ENCODE measurements around the gene SH3PXD2A. TPM values are rescaled to one million over a fixed set of nuclear protein-coding genes. Genes with fewer than 3 reads are reported as not detected.

The SH3PXD2A gene
- total RNA-seq, 1 donor from 2014 or later = 17.3 TPM

DNA sequence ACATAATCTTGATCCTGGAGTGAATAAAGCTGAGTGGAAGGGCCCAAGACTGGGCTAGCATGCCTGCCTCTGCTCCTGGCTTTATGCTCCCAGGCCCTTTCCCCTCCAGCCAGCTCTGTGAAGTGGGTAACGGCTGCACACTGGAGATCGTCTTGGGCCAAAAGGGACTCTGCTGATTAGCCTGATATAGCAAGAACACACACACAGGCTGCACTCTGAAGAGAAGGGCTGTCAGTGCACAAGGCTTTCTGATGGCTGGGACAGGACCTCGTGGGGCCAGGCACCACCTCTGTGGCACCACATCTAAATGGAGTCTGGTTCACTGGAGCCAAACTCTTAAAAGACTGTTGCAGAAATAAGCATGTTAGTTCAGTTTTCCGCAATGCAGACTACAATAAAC, 200.5 kb downstream of the SH3PXD2A start:
- H3K79me2 ChIP-seq (ENCODE audit: insufficient read depth, low read length) = peaks cover 62% of the 10 kb centered on the region
- H3K4me2 ChIP-seq (ENCODE audit: low read length) = no peak overlapping the region
- H3K9ac ChIP-seq (ENCODE audit: low read length) = no peak overlapping the region
- H3K36me3 ChIP-seq (ENCODE audit: insufficient read depth, low read length) = peaks cover 11% of the 10 kb centered on the region
- Mint-ChIP-seq H3K9me3 (ENCODE audit: unreplicated experiment) (peaks cover 9% of the 10 kb centered on the region), H3K4me3 (ENCODE audit: unreplicated experiment) (no peak overlapping the region), H3K36me3 (ENCODE audit: low read depth, unreplicated experiment) (peaks cover 39% of the 10 kb centered on the region), H3K27ac (ENCODE audit: unreplicated experiment) (no peak overlapping the region), H3K27me3 (ENCODE audit: low read depth, unreplicated experiment) (peaks cover 10% of the 10 kb centered on the region), H3K4me1 (ENCODE audit: low read depth, unreplicated experiment) (peaks cover 6% of the 10 kb centered on the region)
- peaks cover 5% of the 10 kb centered on the region for H3K4me1 ChIP-seq (ENCODE audit: insufficient read depth, low read length)
- DNase-seq (ENCODE audit: low read depth) (no peak), FAIRE-seq (no peak)
- no peaks in the 10 kb centered on the region for H3K27me3 ChIP-seq (ENCODE audit: insufficient read depth, low read length)
- no peak overlapping the region for H3K27ac ChIP-seq (ENCODE audit: low read depth, low read length)
- no peak overlapping the region for H2AFZ ChIP-seq (ENCODE audit: low read depth, low read length)
- no peaks in the 10 kb centered on the region for H3K9me3 ChIP-seq (ENCODE audit: insufficient read depth, low read depth, low read length)
- peaks cover 65% of the 10 kb centered on the region for H4K20me1 ChIP-seq (ENCODE audit: insufficient read depth, low read length)
- H3K4me3 ChIP-seq (ENCODE audit: insufficient read depth, low read depth, low read length) = no peak overlapping the region
- TF ChIP-seq CTCF (IDR thresholded peaks at IDR 0.05; ENCODE audit: insufficient read depth, low read depth, low read length) = no peak
- no peak for TF ChIP-seq EZH2 (IDR thresholded peaks at IDR 0.05; ENCODE audit: insufficient read depth, low read length)

- Mint-ChIP-seq H3K27me3 (ENCODE audit: low read depth, unreplicated experiment) (peaks cover 9% of the 10 kb centered on the region), H3K4me1 (ENCODE audit: low read depth, unreplicated experiment) (peaks cover 4% of the 10 kb centered on the region)
- no peak for FAIRE-seq
Measured at GRCh38 chr10:103653581-103654037, 201.8 kb downstream of the SH3PXD2A start.

More at GRCh38 chr10:103653581-103654037, 201.8 kb downstream of the SH3PXD2A start:
- Histone ChIP-seq H3K79me2 (ENCODE audit: insufficient read depth, low read length) (peaks cover 54% of the 10 kb centered on the region), H3K27ac (ENCODE audit: low read depth, low read length) (no peak overlapping the region), H3K4me3 (ENCODE audit: insufficient read depth, low read depth, low read length) (no peak overlapping the region), H3K36me3 (ENCODE audit: insufficient read depth, low read length) (peaks cover 8% of the 10 kb centered on the region), H3K9me3 (ENCODE audit: insufficient read depth, low read depth, low read length) (no peaks in the 10 kb centered on the region), H2AFZ (ENCODE audit: low read depth, low read length) (no peak overlapping the region), H3K27me3 (ENCODE audit: insufficient read depth, low read length) (no peaks in the 10 kb centered on the region), H3K4me1 (ENCODE audit: insufficient read depth, low read length) (no peaks in the 10 kb centered on the region), H3K4me2 (ENCODE audit: low read length) (no peak overlapping the region), H4K20me1 (ENCODE audit: insufficient read depth, low read length) (peaks cover 66% of the 10 kb centered on the region), H3K9ac (ENCODE audit: low read length) (no peak overlapping the region)
- TF ChIP-seq CTCF (IDR thresholded peaks at IDR 0.05; ENCODE audit: insufficient read depth, low read depth, low read length) = no peak
- no peak for TF ChIP-seq EZH2 (IDR thresholded peaks at IDR 0.05; ENCODE audit: insufficient read depth, low read length)
- peaks cover 9% of the 10 kb centered on the region for H3K9me3 Mint-ChIP-seq (ENCODE audit: unreplicated experiment)
- H3K4me3 Mint-ChIP-seq (ENCODE audit: unreplicated experiment) = no peak overlapping the region
- no peak for DNase-seq (ENCODE audit: low read depth)
- H3K27ac Mint-ChIP-seq (ENCODE audit: unreplicated experiment) = no peak overlapping the region
- peaks cover 35% of the 10 kb centered on the region for H3K36me3 Mint-ChIP-seq (ENCODE audit: low read depth, unreplicated experiment)
